Natural killer cell treated with Interleukin-12 subunit alpha and Interleukin-12 subunit beta and Interleukin-15 and Interleukin-18, amount 100 ng/mL, for 72 hours (primary cell): ENCODE results near the gene RPL32. TPM values are rescaled to one million over a fixed set of nuclear protein-coding genes. Genes with fewer than 3 reads are reported as not detected.
"Not testable (repeated sequence)": the region's sequence is repeated elsewhere in the genome, so short reads cannot be mapped to it uniquely, and the experiment has no call there.

ENCODE experiments used
- ATAC-seq, 2 donors: fragments of 150-1000 bp; cut with Tn5 transposase in 1 of 2; sonication (Bioruptor Pico), chemical (Tn5 transposase) in 1 of 2; 2 replicates each; pipeline ENCODE4 v1.10.0; 2021
- DNase-seq: peaks from one replicate; pipeline ENCODE4 v3.0.0; 2022; ENCODE audit warnings: low spot score
- H3K27ac Mint-ChIP-seq, 2 donors: 1 replicate in 1 of 2; 2 replicates in 1 of 2; pipeline ENCODE4 v1.8.0; 2022; ENCODE audit warnings: mixed read lengths in 2 of 2, mild to moderate bottlenecking in 1 of 2, moderate library complexity in 1 of 2
- H3K27me3 Mint-ChIP-seq, 2 donors: 1 replicate in 1 of 2; 2 replicates in 1 of 2; pipeline ENCODE4 v1.8.0; 2022; ENCODE audit warnings: mixed read lengths in 2 of 2
- H3K36me3 Mint-ChIP-seq: one replicate; pipeline ENCODE4 v1.8.0; 2022; ENCODE audit warnings: mixed read lengths
- H3K4me1 Mint-ChIP-seq, 2 donors: 1 replicate in 1 of 2; 2 replicates in 1 of 2; pipeline ENCODE4 v1.8.0; 2022; ENCODE audit warnings: low read depth in 2 of 2, mixed read lengths in 2 of 2, mild to moderate bottlenecking in 1 of 2
- H3K4me3 Mint-ChIP-seq: one replicate; pipeline ENCODE4 v1.8.0; 2022; ENCODE audit warnings: mixed read lengths
- H3K9me3 Mint-ChIP-seq: 2 replicates; pipeline ENCODE4 v1.8.0; 2022; ENCODE audit warnings: mixed read lengths
- total RNA-seq, 2 donors: library from RNA; stranded (reverse); gene quantifications; one replicate each; pipeline ENCODE4 v1.2.3, GENCODE V29; 2022

Gene RPL32
- total RNA-seq, 2 donors from 2014 or later, result 1,132 to 1,133 TPM

GRCh38 chr3:12798559-12799179 is 42.7 kb downstream of the RPL32 start:
- H3K4me3 Mint-ChIP-seq, result no peak overlapping the region

GRCh38 chr3:12797892-12798558 is 43.3 kb downstream of the RPL32 start:
- no peaks in the 10 kb centered on the region for H3K36me3 Mint-ChIP-seq
- no peak overlapping the region for H3K4me3 Mint-ChIP-seq
- peaks cover 0 to 6% of the 10 kb centered on the region in 2 donors for H3K4me1 Mint-ChIP-seq
- H3K9me3 Mint-ChIP-seq, result no peaks in the 10 kb centered on the region
- H3K27ac Mint-ChIP-seq, result no peak overlapping the region
- no peak for ATAC-seq
- DNase-seq, result no peak
- H3K27me3 Mint-ChIP-seq, result peaks cover 0 to 9% of the 10 kb centered on the region in 2 donors

More at GRCh38 chr3:12798559-12799179, 42.7 kb downstream of the RPL32 start:
- DNase-seq (no peak), ATAC-seq (no peak)
- no peak overlapping the region for H3K27ac Mint-ChIP-seq
- no peaks in the 10 kb centered on the region for H3K9me3 Mint-ChIP-seq
- no peaks in the 10 kb centered on the region for H3K36me3 Mint-ChIP-seq
- H3K27me3 Mint-ChIP-seq, result peaks cover 0 to 9% of the 10 kb centered on the region in 2 donors
- H3K4me1 Mint-ChIP-seq, result peaks cover 0 to 6% of the 10 kb centered on the region in 2 donors

GRCh38 chr3:12797124-12797891 is 44.1 kb downstream of the RPL32 start:
- ATAC-seq (no peak), DNase-seq (no peak)
- peak overlapping the region; percentile 54 for H3K4me3 Mint-ChIP-seq
- H3K9me3 Mint-ChIP-seq, result no peaks in the 10 kb centered on the region
- no peaks in the 10 kb centered on the region for H3K36me3 Mint-ChIP-seq
- H3K4me1 Mint-ChIP-seq, result peaks cover 0 to 6% of the 10 kb centered on the region in 2 donors
- H3K27ac Mint-ChIP-seq, result no peak overlapping the region
- peaks cover 0 to 9% of the 10 kb centered on the region in 2 donors for H3K27me3 Mint-ChIP-seq

GRCh38 chr3:12796171-12797123 is 44.9 kb downstream of the RPL32 start, which contains the start of gene CAND2:
CAND2 (plus strand) TSS chr3:12796680; CDS start chr3:12796721, 41 bp downstream.
- H3K9me3 Mint-ChIP-seq, result no peaks in the 10 kb centered on the region
- DNase-seq, result no peak
- H3K4me1 Mint-ChIP-seq, result peaks cover 0 to 6% of the 10 kb centered on the region in 2 donors
- ATAC-seq, result peak; percentile 58 to 61
- peak within 1 kb of the TSS; percentile 65 for H3K4me3 Mint-ChIP-seq
- H3K36me3 Mint-ChIP-seq, result no peaks in the 10 kb centered on the region
- H3K27ac Mint-ChIP-seq, result no peak within 1 kb of the TSS
- H3K27me3 Mint-ChIP-seq, result peaks cover 3 to 11% of the 10 kb centered on the region in 2 donors

GRCh38 chr3:12793701-12794100 is 47.7 kb downstream of the RPL32 start:
- Mint-ChIP-seq H3K27me3 (peaks cover 13 to 15% of the 10 kb centered on the region in 2 donors), H3K27ac (no peak overlapping the region), H3K9me3 (no peaks in the 10 kb centered on the region), H3K36me3 (no peaks in the 10 kb centered on the region), H3K4me3 (no peak overlapping the region), H3K4me1 (peaks cover 0 to 6% of the 10 kb centered on the region in 2 donors)
- no peak for ATAC-seq
- no peak for DNase-seq

- no peak for DNase-seq
- Mint-ChIP-seq H3K36me3 (no peaks in the 10 kb centered on the region), H3K9me3 (no peaks in the 10 kb centered on the region), H3K4me1 (peaks cover 0 to 3% of the 10 kb centered on the region in 2 donors), H3K27ac (no peak overlapping the region), H3K27me3 (peaks cover 13 to 14% of the 10 kb centered on the region in 2 donors), H3K4me3 (no peak overlapping the region)
- no peak for ATAC-seq
Observed at GRCh38 chr3:12791430-12791829, 49.9 kb downstream of the RPL32 start.

GRCh38 chr3:12787967-12788690 is 53.2 kb downstream of the RPL32 start:
- not testable (repeated sequence) for H3K4me3 Mint-ChIP-seq, H3K9me3 Mint-ChIP-seq, H3K36me3 Mint-ChIP-seq, DNase-seq, H3K4me1 Mint-ChIP-seq, ATAC-seq, H3K27ac Mint-ChIP-seq
- H3K27me3 Mint-ChIP-seq, result peaks cover 20 to 27% of the 10 kb centered on the region in 2 donors

GRCh38 chr3:12787346-12787745 is 54.0 kb downstream of the RPL32 start:
- not testable (repeated sequence) for H3K4me1 Mint-ChIP-seq, DNase-seq, H3K4me3 Mint-ChIP-seq, H3K36me3 Mint-ChIP-seq, H3K9me3 Mint-ChIP-seq, H3K27ac Mint-ChIP-seq, ATAC-seq
- H3K27me3 Mint-ChIP-seq, result peaks cover 27 to 35% of the 10 kb centered on the region in 2 donors

GRCh38 chr3:12785096-12785495 is 56.3 kb downstream of the RPL32 start:
- H3K27me3 Mint-ChIP-seq, result peaks cover 30 to 42% of the 10 kb centered on the region in 2 donors
- no peaks in the 10 kb centered on the region for H3K9me3 Mint-ChIP-seq
- no peak overlapping the region for H3K4me3 Mint-ChIP-seq
- H3K4me1 Mint-ChIP-seq, result no peaks in the 10 kb centered on the region
- DNase-seq, result no peak
- H3K27ac Mint-ChIP-seq, result no peak overlapping the region
- no peak for ATAC-seq
- H3K36me3 Mint-ChIP-seq, result no peaks in the 10 kb centered on the region

Other genes starting within 250 kb of the RPL32 start
- gene RAF1, start 177.4 kb downstream of the RPL32 start, total RNA-seq, result 100 to 1,000 TPM; 122 to 155 TPM
- gene TMEM40, start 82.3 kb downstream of the RPL32 start, total RNA-seq, result not detected
- under 1 TPM; 0.45 to 0.62 TPM for gene CAND2, start 44.9 kb downstream of the RPL32 start, total RNA-seq
- 10 to 100 TPM; 93.7 to 95.8 TPM for gene IQSEC1, start 231.9 kb upstream of the RPL32 start, total RNA-seq